LNCaP clone FGC (cell line): ENCODE data around the gene PYGM.

Experiments used
- DNase-seq: peaks from one replicate; pipeline ENCODE4 v3.0.0-alpha.2; 2011; ENCODE audit warnings: low read depth
- H3K4me3 ChIP-seq: 2 replicates; pipeline ENCODE4 v1.5.1; 2011; ENCODE audit warnings: mild to moderate bottlenecking, low read depth, low read length, control low read depth
- TF ChIP-seq, protein P1 (sequence below): IDR thresholded peaks from 2 replicates; pipeline ENCODE4 v1.5.1; 2012; ENCODE audit warnings: mild to moderate bottlenecking; ENCODE audit not compliant: control insufficient read depth, insufficient read depth; ENCODE audit errors: extremely low read depth

Gene PYGM

GRCh38 chr11:64731601-64732000, 28.2 kb downstream of the PYGM start:
- TF ChIP-seq, protein P1, sequence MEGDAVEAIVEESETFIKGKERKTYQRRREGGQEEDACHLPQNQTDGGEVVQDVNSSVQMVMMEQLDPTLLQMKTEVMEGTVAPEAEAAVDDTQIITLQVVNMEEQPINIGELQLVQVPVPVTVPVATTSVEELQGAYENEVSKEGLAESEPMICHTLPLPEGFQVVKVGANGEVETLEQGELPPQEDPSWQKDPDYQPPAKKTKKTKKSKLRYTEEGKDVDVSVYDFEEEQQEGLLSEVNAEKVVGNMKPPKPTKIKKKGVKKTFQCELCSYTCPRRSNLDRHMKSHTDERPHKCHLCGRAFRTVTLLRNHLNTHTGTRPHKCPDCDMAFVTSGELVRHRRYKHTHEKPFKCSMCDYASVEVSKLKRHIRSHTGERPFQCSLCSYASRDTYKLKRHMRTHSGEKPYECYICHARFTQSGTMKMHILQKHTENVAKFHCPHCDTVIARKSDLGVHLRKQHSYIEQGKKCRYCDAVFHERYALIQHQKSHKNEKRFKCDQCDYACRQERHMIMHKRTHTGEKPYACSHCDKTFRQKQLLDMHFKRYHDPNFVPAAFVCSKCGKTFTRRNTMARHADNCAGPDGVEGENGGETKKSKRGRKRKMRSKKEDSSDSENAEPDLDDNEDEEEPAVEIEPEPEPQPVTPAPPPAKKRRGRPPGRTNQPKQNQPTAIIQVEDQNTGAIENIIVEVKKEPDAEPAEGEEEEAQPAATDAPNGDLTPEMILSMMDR: no peak
- DNase-seq: no peak
- no peak overlapping the region for H3K4me3 ChIP-seq

- DNase-seq: no peak
- TF ChIP-seq, protein P1: no peak
- H3K4me3 ChIP-seq: no peak overlapping the region
Observed at GRCh38 chr11:64729851-64730382, 29.9 kb downstream of the PYGM start.

GRCh38 chr11:64728757-64729365, 30.9 kb downstream of the PYGM start:
- TF ChIP-seq, protein P1: no peak
- no peak overlapping the region for H3K4me3 ChIP-seq
- DNase-seq: no peak

GRCh38 chr11:64726867-64727530, 32.8 kb downstream of the PYGM start:
- H3K4me3 ChIP-seq: no peak overlapping the region
- TF ChIP-seq, protein P1: no peak
- DNase-seq: no peak

DNA sequence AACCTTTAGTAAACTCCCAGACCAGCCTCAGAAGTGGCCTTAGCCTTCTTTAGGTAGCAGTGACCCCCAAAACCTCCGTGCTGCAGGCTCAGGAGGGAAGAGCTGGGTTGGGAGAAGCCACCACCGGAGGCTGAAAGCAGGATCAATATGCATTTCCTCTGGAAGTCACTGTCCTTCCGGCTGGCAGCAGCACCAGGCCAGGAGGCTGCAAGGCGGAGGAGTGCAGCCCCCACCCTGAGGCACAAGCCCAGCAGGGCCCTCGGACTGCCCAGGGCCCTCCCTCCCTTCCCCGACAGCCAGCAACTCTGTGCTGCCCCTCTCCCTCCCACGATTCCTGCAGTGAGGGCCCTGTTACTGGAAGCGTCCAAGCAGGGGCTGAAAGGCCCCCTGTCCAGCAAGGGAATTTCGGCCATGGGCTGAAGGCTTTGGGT, 33.5 kb downstream of the PYGM start:
- DNase-seq: no peak
- TF ChIP-seq, protein P1: no peak
- H3K4me3 ChIP-seq: no peak overlapping the region

- DNase-seq: no peak
- TF ChIP-seq, protein P1: no peak
- no peak overlapping the region for H3K4me3 ChIP-seq
Observed at GRCh38 chr11:64724863-64725532, 34.8 kb downstream of the PYGM start.
